ENCODE measurements around the gene CYTL1.

The CYTL1 gene

GRCh38 chr4:4987656-4988055 lies 31.6 kb downstream of the CYTL1 start:
- DNase-seq (ENCODE audit: low read depth): no peak
- no peak overlapping the region for H3K4me3 ChIP-seq (ENCODE audit: control insufficient read depth, low read depth, low read length)
- TF ChIP-seq CTCF (IDR thresholded peaks at IDR 0.05; ENCODE audit: control insufficient read depth, insufficient read depth, low read depth, low read length, missing control alignments): no peak

- TF ChIP-seq CTCF (IDR thresholded peaks at IDR 0.05; ENCODE audit: control insufficient read depth, insufficient read depth, low read depth, low read length, missing control alignments): no peak
- H3K4me3 ChIP-seq (ENCODE audit: control insufficient read depth, low read depth, low read length): no peak overlapping the region
Observed at GRCh38 chr4:4986841-4987240, 32.4 kb downstream of the CYTL1 start.

GRCh38 chr4:4985844-4986243 lies 33.4 kb downstream of the CYTL1 start:
- no peak overlapping the region for H3K4me3 ChIP-seq (ENCODE audit: control insufficient read depth, low read depth, low read length)
- TF ChIP-seq CTCF (IDR thresholded peaks at IDR 0.05; ENCODE audit: control insufficient read depth, insufficient read depth, low read depth, low read length, missing control alignments): peak; percentile 43
- DNase-seq (ENCODE audit: low read depth): no peak

More at GRCh38 chr4:4986841-4987240, 32.4 kb downstream of the CYTL1 start:
- no peak for DNase-seq (ENCODE audit: low read depth)

GRCh38 chr4:4985036-4985435 lies 34.2 kb downstream of the CYTL1 start:
- DNase-seq (ENCODE audit: low read depth): no peak
- no peak for TF ChIP-seq CTCF (IDR thresholded peaks at IDR 0.05; ENCODE audit: control insufficient read depth, insufficient read depth, low read depth, low read length, missing control alignments)
- no peak overlapping the region for H3K4me3 ChIP-seq (ENCODE audit: control insufficient read depth, low read depth, low read length)

GRCh38 chr4:4984186-4984585 lies 35.1 kb downstream of the CYTL1 start:
- no peak for DNase-seq (ENCODE audit: low read depth)
- no peak for TF ChIP-seq CTCF (IDR thresholded peaks at IDR 0.05; ENCODE audit: control insufficient read depth, insufficient read depth, low read depth, low read length, missing control alignments)
- H3K4me3 ChIP-seq (ENCODE audit: control insufficient read depth, low read depth, low read length): no peak overlapping the region

- DNase-seq (ENCODE audit: low read depth): no peak
- TF ChIP-seq CTCF (IDR thresholded peaks at IDR 0.05; ENCODE audit: control insufficient read depth, insufficient read depth, low read depth, low read length, missing control alignments): no peak
- no peak overlapping the region for H3K4me3 ChIP-seq (ENCODE audit: control insufficient read depth, low read depth, low read length)
Observed at GRCh38 chr4:4981827-4982226, 37.4 kb downstream of the CYTL1 start.

GRCh38 chr4:4981427-4981826 lies 37.8 kb downstream of the CYTL1 start:
- DNase-seq (ENCODE audit: low read depth): peak; percentile 43
- TF ChIP-seq CTCF (IDR thresholded peaks at IDR 0.05; ENCODE audit: control insufficient read depth, insufficient read depth, low read depth, low read length, missing control alignments): no peak
- no peak overlapping the region for H3K4me3 ChIP-seq (ENCODE audit: control insufficient read depth, low read depth, low read length)
